Measurements from ENCODE around the gene PPARA. TPM values are rescaled to one million over a fixed set of nuclear protein-coding genes. Genes with fewer than 3 reads are reported as not detected.

Gene PPARA
- total RNA-seq, 4 donors from 2014 or later: 18.9 to 43.5 (median 27.2) TPM

DNA sequence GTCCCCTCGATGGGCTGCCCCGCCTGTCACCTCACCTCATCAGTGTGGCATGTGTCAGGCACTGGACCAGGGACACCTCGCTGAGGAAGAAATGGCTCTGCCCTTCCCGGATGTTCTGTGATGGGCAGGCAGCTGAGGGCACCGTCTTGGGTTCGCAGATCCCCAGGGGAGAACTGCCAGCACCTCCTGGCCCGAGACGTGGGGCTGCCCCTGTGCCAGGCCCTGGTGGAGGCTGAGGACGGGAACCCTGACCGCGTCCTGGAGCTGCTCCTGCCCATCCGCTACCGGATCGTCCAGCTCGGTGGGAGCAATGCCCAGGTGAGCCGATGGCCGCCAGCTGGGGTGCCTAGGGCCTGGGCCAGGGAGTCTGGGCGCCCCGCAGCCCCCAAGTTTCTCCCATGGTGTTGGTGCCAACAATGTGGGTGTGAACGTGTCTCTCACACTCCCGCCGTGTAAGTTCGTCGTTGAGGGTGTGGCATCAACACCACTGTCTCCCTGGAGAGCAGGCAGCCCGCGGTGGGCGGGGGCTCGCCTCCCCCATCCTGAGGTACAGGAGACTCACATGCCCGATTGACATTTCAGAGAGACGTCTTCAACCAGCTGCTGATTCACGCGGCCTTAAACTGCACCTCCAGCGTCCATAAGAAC, 139.0 kb downstream of the PPARA start:
- Histone ChIP-seq H3K9me3 (peaks cover 0 to 9% (median 0%) of the 10 kb centered on the region in 4 donors), H3K27me3 (no peaks in the 10 kb centered on the region), H3K36me3 (peaks cover 3 to 98% (median 4%) of the 10 kb centered on the region in 3 donors), H3K4me3 (no peak overlapping the region), H3K4me1 (peaks cover 0 to 14% (median 0%) of the 10 kb centered on the region in 4 donors), H3K27ac (no peak overlapping the region)
- no peak for TF ChIP-seq EP300 (IDR thresholded peaks at IDR 0.05)
- TF ChIP-seq POLR2A (IDR thresholded peaks at IDR 0.05): no peak
- TF ChIP-seq, protein P1, sequence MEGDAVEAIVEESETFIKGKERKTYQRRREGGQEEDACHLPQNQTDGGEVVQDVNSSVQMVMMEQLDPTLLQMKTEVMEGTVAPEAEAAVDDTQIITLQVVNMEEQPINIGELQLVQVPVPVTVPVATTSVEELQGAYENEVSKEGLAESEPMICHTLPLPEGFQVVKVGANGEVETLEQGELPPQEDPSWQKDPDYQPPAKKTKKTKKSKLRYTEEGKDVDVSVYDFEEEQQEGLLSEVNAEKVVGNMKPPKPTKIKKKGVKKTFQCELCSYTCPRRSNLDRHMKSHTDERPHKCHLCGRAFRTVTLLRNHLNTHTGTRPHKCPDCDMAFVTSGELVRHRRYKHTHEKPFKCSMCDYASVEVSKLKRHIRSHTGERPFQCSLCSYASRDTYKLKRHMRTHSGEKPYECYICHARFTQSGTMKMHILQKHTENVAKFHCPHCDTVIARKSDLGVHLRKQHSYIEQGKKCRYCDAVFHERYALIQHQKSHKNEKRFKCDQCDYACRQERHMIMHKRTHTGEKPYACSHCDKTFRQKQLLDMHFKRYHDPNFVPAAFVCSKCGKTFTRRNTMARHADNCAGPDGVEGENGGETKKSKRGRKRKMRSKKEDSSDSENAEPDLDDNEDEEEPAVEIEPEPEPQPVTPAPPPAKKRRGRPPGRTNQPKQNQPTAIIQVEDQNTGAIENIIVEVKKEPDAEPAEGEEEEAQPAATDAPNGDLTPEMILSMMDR (IDR thresholded peaks at IDR 0.05): no peak
- no peak for DNase-seq (ENCODE audit: low spot score in 2 of 2)
- 80 to 93% methylated on average over 18 to 24 of the region's 33 CpGs for WGBS, 2 donors

DNA sequence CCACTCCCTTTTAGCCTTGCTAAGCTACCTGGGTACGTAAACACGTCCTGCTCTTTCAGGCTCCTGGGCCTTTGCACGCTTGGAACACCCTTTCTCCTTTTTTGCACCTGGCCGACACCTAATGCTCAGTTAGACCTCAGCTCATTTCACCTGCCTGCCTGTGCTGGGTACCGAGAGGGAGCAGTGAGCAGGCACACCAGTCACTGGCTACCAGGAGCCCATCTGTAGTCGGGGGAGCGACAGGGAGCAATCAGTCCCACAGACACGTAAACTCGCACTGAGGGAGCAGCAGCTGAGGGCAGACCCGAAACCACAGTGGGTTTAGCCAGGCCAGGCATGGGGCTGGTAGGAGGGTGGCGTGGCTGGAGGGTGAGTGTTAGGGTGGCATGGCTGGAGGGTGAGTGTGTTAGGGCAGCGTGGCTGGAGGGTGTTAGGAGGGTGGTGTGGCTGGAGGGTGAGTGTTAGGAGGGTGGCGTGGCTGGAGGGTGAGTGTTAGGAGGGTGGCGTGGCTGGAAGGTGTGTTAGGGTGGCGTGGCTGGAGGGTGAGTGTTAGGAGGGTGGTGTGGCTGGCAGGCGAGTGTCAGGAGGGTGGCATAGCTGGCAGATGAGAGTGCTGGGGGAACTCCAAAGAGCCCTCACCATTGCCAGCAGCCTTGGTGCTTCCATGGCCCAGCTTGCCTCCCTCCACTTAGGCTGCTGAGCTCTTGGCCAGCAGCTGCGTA, 140.0 kb downstream of the PPARA start:
- WGBS, 2 donors: 88 to 91% methylated on average over 17 of the region's 17 CpGs
- peaks cover 0 to 14% (median 0%) of the 10 kb centered on the region in 4 donors for H3K4me1 ChIP-seq
- no peaks in the 10 kb centered on the region for H3K27me3 ChIP-seq
- H3K4me3 ChIP-seq: no peak overlapping the region
- DNase-seq (ENCODE audit: low spot score in 2 of 2): no peak
- no peak overlapping the region for H3K27ac ChIP-seq
- H3K36me3 ChIP-seq: peaks cover 3 to 89% (median 4%) of the 10 kb centered on the region in 3 donors
- TF ChIP-seq EP300 (IDR thresholded peaks at IDR 0.05): no peak
- TF ChIP-seq POLR2A (IDR thresholded peaks at IDR 0.05): no peak
- TF ChIP-seq, protein P1 (IDR thresholded peaks at IDR 0.05): no peak
- H3K9me3 ChIP-seq: peaks cover 0 to 9% (median 0%) of the 10 kb centered on the region in 4 donors

DNA sequence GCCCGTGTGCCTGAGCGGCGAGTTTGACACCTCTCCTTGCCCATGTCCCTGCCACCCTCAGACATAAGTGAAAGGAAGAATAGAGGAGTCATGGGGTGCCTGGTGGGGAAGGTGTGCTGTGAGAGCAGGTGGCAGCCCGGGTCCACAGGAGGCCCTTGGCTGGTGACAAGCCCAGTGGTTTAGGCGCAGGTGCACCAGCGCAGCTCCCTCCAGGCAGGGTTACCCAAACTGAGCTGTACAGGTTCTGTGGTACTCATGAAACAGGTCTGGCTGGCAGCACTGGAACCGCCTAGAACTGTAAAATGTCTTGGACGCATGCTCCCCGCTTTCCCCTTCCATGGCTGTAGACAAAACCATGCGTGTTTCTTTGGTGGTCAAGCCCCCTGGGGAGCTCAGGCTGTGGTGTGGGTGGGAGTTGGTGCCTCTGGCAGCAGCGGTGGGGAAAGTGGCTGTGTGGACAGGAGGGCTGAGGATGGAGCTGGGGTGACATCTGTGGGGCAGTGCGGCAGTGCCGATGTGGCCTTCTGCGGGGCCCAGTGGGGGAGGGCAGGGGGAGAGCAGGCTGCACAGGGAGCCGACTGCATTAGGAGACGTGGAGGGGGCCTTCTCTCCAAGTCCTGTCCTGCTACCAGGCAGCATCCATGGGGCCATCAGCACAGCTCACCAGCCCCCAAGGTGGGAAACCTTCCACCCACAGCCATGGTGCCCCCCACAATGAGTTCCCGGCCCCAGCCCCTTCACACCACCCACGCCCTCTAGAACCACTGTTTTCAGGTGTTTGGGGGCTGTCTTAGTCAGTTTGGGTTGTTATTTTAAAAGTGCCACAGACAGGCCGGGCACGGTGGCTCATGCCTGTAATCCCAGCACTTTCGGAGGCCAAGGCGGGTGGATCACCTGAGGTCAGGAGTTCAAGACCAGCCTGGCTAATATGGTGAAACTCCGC, 140.8 kb downstream of the PPARA start:
- Histone ChIP-seq H3K9me3 (peaks cover 0 to 9% (median 0%) of the 10 kb centered on the region in 4 donors), H3K27me3 (no peaks in the 10 kb centered on the region), H3K36me3 (peaks cover 3 to 80% (median 4%) of the 10 kb centered on the region in 3 donors), H3K4me1 (peaks cover 0 to 22% (median 7%) of the 10 kb centered on the region in 4 donors), H3K27ac (no peak overlapping the region), H3K4me3 (no peak overlapping the region)
- no peak for TF ChIP-seq EP300 (IDR thresholded peaks at IDR 0.05)
- TF ChIP-seq, protein P1 (IDR thresholded peaks at IDR 0.05): no peak
- no peak for TF ChIP-seq POLR2A (IDR thresholded peaks at IDR 0.05)
- DNase-seq (ENCODE audit: low spot score in 2 of 2): no peak
- WGBS, 2 donors: 90 to 92% methylated on average over 20 to 23 of the region's 23 CpGs

DNA sequence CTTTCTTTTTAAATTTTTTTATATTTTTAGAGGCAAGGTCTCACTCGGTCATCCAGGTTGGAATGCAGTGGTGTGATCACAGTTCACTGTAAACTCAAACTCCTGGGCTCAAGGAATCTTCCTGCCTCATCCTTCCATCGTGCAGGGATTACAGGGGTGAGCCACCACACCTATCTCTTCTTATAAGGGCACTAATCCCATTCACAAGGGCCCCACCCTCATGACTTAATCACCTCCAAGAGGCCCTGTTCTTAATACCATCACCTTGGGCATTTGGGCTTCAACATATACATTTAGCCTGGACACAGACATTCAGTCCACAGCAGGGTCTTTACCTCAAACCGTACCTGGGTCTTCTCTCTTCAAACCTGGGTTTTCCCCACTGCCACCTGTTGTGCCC, 141.8 kb downstream of the PPARA start:
- TF ChIP-seq, protein P1 (IDR thresholded peaks at IDR 0.05): no peak
- TF ChIP-seq EP300 (IDR thresholded peaks at IDR 0.05) (no peak), POLR2A (IDR thresholded peaks at IDR 0.05) (no peak)
- H3K4me1 ChIP-seq: peaks cover 0 to 25% (median 14%) of the 10 kb centered on the region in 4 donors
- H3K36me3 ChIP-seq: peaks cover 3 to 70% (median 4%) of the 10 kb centered on the region in 3 donors
- no peaks in the 10 kb centered on the region for H3K27me3 ChIP-seq
- peak overlapping the region in 1 of 4 donors; percentile 80 for H3K27ac ChIP-seq
- no peak for DNase-seq (ENCODE audit: low spot score in 2 of 2)
- 80 to 92% methylated on average over 3 of the region's 3 CpGs for WGBS, 2 donors
- peaks cover 0 to 9% (median 0%) of the 10 kb centered on the region in 4 donors for H3K9me3 ChIP-seq
- H3K4me3 ChIP-seq: no peak overlapping the region
